Activated naive CD4-positive, alpha-beta T cell treated with anti-CD3 and anti-CD28 coated beads, Interleukin-2, amount 10 ng/mL, durations not matched to agents 5 hours and 36 hours (primary cell): ENCODE results near the gene POM121C. TPM values are rescaled to one million over a fixed set of nuclear protein-coding genes. Genes with fewer than 3 reads are reported as not detected.

ENCODE experiments used
- total RNA-seq, 2 experiments: library from RNA; stranded (reverse); gene quantifications; one replicate each; pipeline ENCODE4 v1.2.3, GENCODE V29; 2021

The POM121C gene
- 10 to 100 TPM; 79.2 to 82.3 TPM for total RNA-seq

GRCh38 chr7:75485979-75486643 is at the start of gene POM121C:
Gene POM121C, minus strand, starts transcription at chr7:75486299. Its CDS starts 44,803 bp downstream, at chr7:75441496.

DNA sequence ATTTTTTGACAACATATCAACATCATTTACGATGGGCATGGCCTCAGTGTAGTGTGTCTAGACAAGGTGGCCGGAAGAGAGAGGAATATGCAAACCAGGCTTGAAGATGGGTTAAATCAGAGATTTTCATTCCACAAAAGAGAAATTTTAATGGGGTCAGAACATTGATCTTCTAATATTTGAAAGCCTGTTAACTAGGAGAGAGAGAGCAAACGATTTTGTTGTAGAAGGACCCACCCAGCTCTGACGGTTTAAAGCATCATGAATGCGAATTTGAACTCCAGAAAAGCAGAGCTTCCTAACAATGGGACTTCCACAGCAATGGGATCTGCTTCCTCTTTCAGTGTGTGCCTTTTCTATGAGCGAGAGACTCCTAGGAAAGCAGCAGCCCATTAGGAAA is 5.9 kb upstream of the POM121C start, which contains the start of gene SPDYE5:
SPDYE5 (plus strand) TSS at position 301 of the 400 bp plus-strand sequence. CDS start 1,728 bp downstream, outside the sequence.

GRCh38 chr7:75395329-75395728 is 90.8 kb downstream of the POM121C start, which contains the start of gene TRIM73:
Gene TRIM73, plus strand, starts transcription at chr7:75395629. Its CDS starts 3,305 bp downstream, at chr7:75398934.

Other genes starting within 250 kb of the POM121C start
- 10 to 100 TPM; 10.1 to 13.2 TPM for gene TRIM73, start 90.7 kb downstream of the POM121C start, total RNA-seq
- under 1 TPM; 0.13 to 0.17 TPM for gene SPDYE5, start 6.0 kb upstream of the POM121C start, total RNA-seq